A673 (cell line): ENCODE results near the gene THSD7B. TPM values are rescaled to one million over a fixed set of nuclear protein-coding genes. Genes with fewer than 3 reads are reported as not detected.

ENCODE experiments used
- BruUV-seq: library from RNA; stranded (reverse); fragments of 400-500 nt; replicated peaks from 2 replicates; lab custom pipeline; 2021; lab: Mats Ljungman, UMichigan
- CTCF ChIA-PET: fragments of 300-600 bp; sonication (Branson Sonifier 250); formaldehyde crosslinking; loops from one replicate; lab custom pipeline; 2022; ENCODE audit warnings: antibody characterized with exemption; lab: Charles Lee
- POLR2A ChIA-PET: fragments of 300-600 bp; sonication (Branson Sonifier 250); formaldehyde crosslinking; loops from one replicate; lab custom pipeline; 2022; ENCODE audit warnings: antibody characterized with exemption; ENCODE audit not compliant: low non-redundant PET; lab: Charles Lee
- DNase-seq: peaks from one replicate; pipeline ENCODE4 v3.0.0-alpha.2; 2015; ENCODE audit warnings: low spot score
- H3K27ac ChIP-seq: fragments of 200-600 bp; sonication (generic); 2 replicates; pipeline ENCODE4 v1.5.1; 2016; ENCODE audit warnings: mixed run types, low read depth, mild to moderate bottlenecking, mixed read lengths, antibody characterized with exemption, low read length; ENCODE audit not compliant: poor library complexity, severe bottlenecking
- H3K27me3 ChIP-seq: fragments of 200-600 bp; sonication (generic); replicated peaks from 2 replicates; pipeline ENCODE4 v1.6.1; 2017; ENCODE audit warnings: mixed run types, low read depth, mild to moderate bottlenecking, mixed read lengths, antibody characterized with exemption, low read length; ENCODE audit not compliant: insufficient read depth, poor library complexity
- H3K36me3 ChIP-seq: fragments of 200-600 bp; sonication (generic); 2 replicates; pipeline ENCODE4 v1.6.1; 2016; ENCODE audit warnings: mixed run types, mild to moderate bottlenecking, mixed read lengths, antibody characterized with exemption, low read length; ENCODE audit not compliant: insufficient read depth, poor library complexity, severe bottlenecking
- H3K4me1 ChIP-seq: fragments of 200-600 bp; sonication (generic); 2 replicates; pipeline ENCODE4 v1.6.1; 2017; ENCODE audit warnings: mixed run types, mild to moderate bottlenecking, mixed read lengths, antibody characterized with exemption, low read length; ENCODE audit not compliant: insufficient read depth, poor library complexity, severe bottlenecking
- H3K4me3 ChIP-seq: fragments of 200-600 bp; sonication (generic); 2 replicates; pipeline ENCODE4 v1.5.1; 2016; ENCODE audit warnings: low read depth, mixed run types, mild to moderate bottlenecking, mixed read lengths, low read length; ENCODE audit not compliant: poor library complexity, severe bottlenecking
- H3K9me3 ChIP-seq: fragments of 200-600 bp; sonication (generic); 2 replicates; pipeline ENCODE4 v1.6.1; 2016; ENCODE audit warnings: mixed run types, low read depth, mild to moderate bottlenecking, mixed read lengths, antibody characterized with exemption, low read length; ENCODE audit not compliant: poor library complexity, severe bottlenecking
- CTCF ChIP-seq: fragments of 300-800, 200-600 bp; sonication (generic); conservative IDR thresholded peaks from 2 replicates; pipeline ENCODE4 v1.5.1; 2017; ENCODE audit warnings: low read depth, mild to moderate bottlenecking, antibody characterized with exemption, low read length, moderate library complexity, mixed read lengths
- EZH2 ChIP-seq: fragments of 200-600 bp; sonication (generic); IDR thresholded peaks from 2 replicates; pipeline ENCODE4 v1.6.1; 2017; ENCODE audit warnings: borderline replicate concordance, low read depth, mild to moderate bottlenecking, mixed read lengths, antibody characterized with exemption, low read length; ENCODE audit not compliant: poor library complexity, severe bottlenecking
- intact Hi-C: fragments of 100-400 bp; cut with micrococcal nuclease; formaldehyde crosslinking; loops from one replicate; pipeline ENCODE4 v1.10.0; 2022; ENCODE audit not compliant: unreplicated experiment
- total RNA-seq: library from RNA; stranded (reverse); gene quantifications from 2 replicates; pipeline ENCODE4 v1.2.3, GENCODE V29; 2021

THSD7B gene
- total RNA-seq, 1 experiment from 2014 or later: not detected

DNA sequence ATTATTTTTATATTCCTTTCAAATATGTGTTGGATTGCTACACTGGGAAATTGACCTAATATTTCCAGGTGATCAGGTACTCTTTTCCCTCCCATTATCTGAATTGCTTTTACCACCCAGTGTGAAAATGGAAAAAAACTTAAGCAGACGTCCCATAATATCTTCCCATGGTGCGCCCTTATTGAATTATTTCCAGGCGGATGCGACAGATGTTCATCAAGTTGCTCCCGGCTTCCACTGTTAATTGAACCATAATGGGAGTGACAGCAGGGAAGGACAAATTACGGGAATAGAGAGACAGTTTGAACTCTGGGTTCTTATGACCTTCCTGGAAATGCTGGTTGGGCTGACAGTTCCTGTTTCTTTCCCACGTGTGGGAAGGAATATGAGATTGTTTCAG is 93.3 kb downstream of the THSD7B start:
- Histone ChIP-seq H3K9me3 (no peaks in the 10 kb centered on the region), H3K4me3 (no peak overlapping the region), H3K36me3 (no peaks in the 10 kb centered on the region), H3K4me1 (no peaks in the 10 kb centered on the region), H3K27ac (no peak overlapping the region), H3K27me3 (no peaks in the 10 kb centered on the region)
- ChIA-PET POLR2A (no interaction called here), CTCF (no interaction called here)
- TF ChIP-seq EZH2 (no peak), CTCF (no peak)
- intact Hi-C loops: no loop called here
- no peak for DNase-seq
- no TSS peak for BruUV-seq

DNA sequence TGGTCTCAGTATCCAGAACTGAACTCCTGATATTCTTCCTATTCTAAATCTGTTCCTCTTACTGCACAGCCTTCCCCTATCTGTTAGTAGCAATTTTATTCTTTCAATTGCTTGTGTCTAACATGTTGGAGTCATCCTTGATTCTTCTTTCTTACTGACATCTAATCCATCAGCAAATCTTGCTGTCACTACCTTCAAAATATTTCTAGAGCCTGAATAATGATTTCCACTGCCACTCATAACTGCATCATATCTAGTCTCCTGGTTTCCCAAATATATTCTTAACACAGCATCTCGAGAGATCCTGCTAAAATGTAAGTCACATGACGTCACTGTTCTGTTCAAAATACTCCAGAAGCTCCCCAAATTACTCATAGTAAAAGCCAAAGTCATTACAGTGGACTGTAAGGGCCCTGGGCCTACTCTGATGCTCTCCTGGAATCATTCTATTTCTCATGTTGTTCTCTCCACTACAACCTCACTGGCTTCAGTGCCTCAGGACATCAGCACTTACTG is 95.2 kb downstream of the THSD7B start:
- Histone ChIP-seq H3K27me3 (no peaks in the 10 kb centered on the region), H3K4me3 (no peak overlapping the region), H3K4me1 (no peaks in the 10 kb centered on the region), H3K27ac (no peak overlapping the region), H3K36me3 (no peaks in the 10 kb centered on the region), H3K9me3 (no peaks in the 10 kb centered on the region)
- ChIA-PET CTCF (no interaction called here), POLR2A (no interaction called here)
- no TSS peak for BruUV-seq
- intact Hi-C loops: no loop called here
- TF ChIP-seq CTCF: no peak
- no peak for TF ChIP-seq EZH2
- no peak for DNase-seq

DNA sequence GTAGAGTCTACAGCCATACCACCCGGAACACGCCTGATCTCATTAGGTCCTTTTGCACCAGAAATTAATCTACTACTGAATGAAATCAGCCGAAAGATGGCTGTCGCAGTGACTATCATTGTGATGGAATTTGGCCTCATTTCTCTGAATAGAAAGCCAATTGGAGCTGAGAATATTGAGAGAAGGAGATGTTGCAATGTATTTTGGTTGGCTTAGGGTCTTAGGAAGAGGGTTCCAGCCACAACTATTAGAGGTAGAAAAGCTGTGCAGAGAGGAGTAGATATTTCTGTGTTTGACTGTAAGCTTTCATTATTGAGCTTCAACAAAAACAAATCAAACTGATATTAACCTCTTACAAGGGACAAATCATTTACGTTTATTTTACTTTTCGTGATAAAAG is 98.1 kb downstream of the THSD7B start:
- no peak overlapping the region for H3K27ac ChIP-seq
- POLR2A ChIA-PET: no interaction called here
- intact Hi-C loops: no loop called here
- TF ChIP-seq CTCF: no peak
- no peak for TF ChIP-seq EZH2
- H3K36me3 ChIP-seq: no peaks in the 10 kb centered on the region
- no peaks in the 10 kb centered on the region for H3K27me3 ChIP-seq
- BruUV-seq: no TSS peak
- H3K9me3 ChIP-seq: no peaks in the 10 kb centered on the region
- no peak overlapping the region for H3K4me3 ChIP-seq
- CTCF ChIA-PET: no interaction called here
- no peaks in the 10 kb centered on the region for H3K4me1 ChIP-seq
- DNase-seq: no peak
